HG02623 (cell line): ENCODE data around the gene VEZF1.

Experiments
- ATAC-seq: cut with Tn5 transposase; IDR thresholded peaks from one replicate; pipeline ENCODE4 v1.9.1; 2021; ENCODE audit warnings: moderate library complexity; ENCODE audit not compliant: unreplicated experiment

The VEZF1 gene

GRCh38 chr17:57935833-57936807 is 51.9 kb downstream of the VEZF1 start:
- ATAC-seq: no peak

GRCh38 chr17:57931488-57932137 is 56.4 kb downstream of the VEZF1 start:
- no peak for ATAC-seq

- no peak for ATAC-seq
These were observed 57.8 kb downstream of the VEZF1 start for GRCh38 chr17:57930239-57930638.

GRCh38 chr17:57929386-57929785 is 58.7 kb downstream of the VEZF1 start:
- no peak for ATAC-seq

- no peak for ATAC-seq
These were observed 59.1 kb downstream of the VEZF1 start for GRCh38 chr17:57928928-57929327.

GRCh38 chr17:57927048-57927723 is 60.9 kb downstream of the VEZF1 start:
- ATAC-seq: no peak

- no peak for ATAC-seq
These were observed 61.4 kb downstream of the VEZF1 start for GRCh38 chr17:57926723-57927047.

- no peak for ATAC-seq
These were observed 62.6 kb downstream of the VEZF1 start for GRCh38 chr17:57925361-57925990.

GRCh38 chr17:57924677-57925076 is 63.4 kb downstream of the VEZF1 start:
- no peak for ATAC-seq
